K562 (cell line): ENCODE results near the gene FAM53A.

Experiments used
- EZH2 ChIP-seq: IDR thresholded peaks from 2 replicates; pipeline ENCODE4 v1.6.1; 2012; ENCODE audit warnings: low read depth, mild to moderate bottlenecking, inconsistent platforms, low read length, borderline replicate concordance
- NCOR1 ChIP-seq: fragments of 450-650 bp; IDR thresholded peaks from 2 replicates; pipeline ENCODE4 v1.6.1; 2016; ENCODE audit warnings: mild to moderate bottlenecking, moderate library complexity
- ZNF140 ChIP-seq: fragments of 250-450 bp; sonication (Bioruptor Pico); IDR thresholded peaks from 2 replicates; pipeline ENCODE4 v1.8.0; 2021; ENCODE audit warnings: moderate library complexity, mild to moderate bottlenecking, inconsistent platforms
- ZNF766 ChIP-seq: fragments of 200-800 bp; sonication (Bioruptor generic); conservative IDR thresholded peaks from 2 replicates; pipeline ENCODE4 v1.6.1; 2016; ENCODE audit warnings: missing genetic modification characterization, missing compliant biosample characterization
- TF ChIP-seq, protein P1 (sequence below): fragments of 250-450 bp; sonication (Bioruptor Pico); IDR thresholded peaks from 2 replicates; pipeline ENCODE4 v1.8.0; 2022; ENCODE audit warnings: moderate library complexity, mild to moderate bottlenecking, inconsistent platforms
- TF ChIP-seq, protein P2 (sequence below): sonication (generic); formaldehyde crosslinking; IDR thresholded peaks from 2 replicates; pipeline ENCODE4 v1.5.0; 2020; ENCODE audit warnings: missing genetic modification reagents
- TF ChIP-seq, protein P3 (sequence below), 2 experiments: fragments of 450-650 bp; formaldehyde crosslinking in 1 of 2; IDR thresholded peaks; 2 replicates each; pipeline versions ENCODE4 v1.4.0 to v1.6.1; 2014 to 2020; ENCODE audit warnings: mild to moderate bottlenecking in 2 of 2, borderline replicate concordance in 1 of 2, low read depth in 1 of 2
- TF ChIP-seq, protein P4 (sequence below), 3 experiments: IDR thresholded peaks in 2 of 3; conservative IDR thresholded peaks in 1 of 3; 2 replicates each; pipeline ENCODE4 v1.5.1; 2011 to 2012; ENCODE audit warnings: low read length in 3 of 3, mild to moderate bottlenecking in 3 of 3, control low read depth in 2 of 3, improper control_type of control experiment in 1 of 3, inconsistent platforms in 1 of 3, low read depth in 1 of 3, mixed read lengths in 1 of 3, moderate library complexity in 1 of 3; ENCODE audit not compliant: insufficient read depth in 2 of 3

DNA sequence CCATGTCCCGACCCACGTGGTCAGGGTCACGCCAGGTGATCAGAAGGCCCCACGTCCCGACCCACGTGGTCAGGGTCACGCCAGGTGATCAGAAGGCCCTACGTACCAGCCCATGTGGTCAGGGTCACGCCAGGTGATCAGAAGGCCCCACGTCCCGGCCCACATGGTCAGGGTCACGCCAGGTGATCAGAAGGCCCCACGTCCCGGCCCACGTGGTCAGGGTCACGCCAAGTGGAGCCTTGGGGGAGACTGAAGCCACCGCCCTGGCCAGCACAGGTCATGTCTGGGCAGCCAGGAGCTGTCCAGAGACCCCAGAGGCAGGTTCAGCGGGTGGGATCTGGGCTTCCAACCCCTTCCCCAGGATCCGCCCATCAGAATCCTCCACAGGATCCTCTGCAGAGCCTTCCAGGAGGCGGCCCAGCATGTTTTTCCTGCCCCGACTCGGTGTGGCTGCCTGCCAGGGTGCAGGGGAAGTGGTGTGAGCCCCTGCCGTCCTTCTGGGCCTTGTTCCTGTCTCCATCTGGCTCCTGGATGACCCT, 58.4 kb downstream of the FAM53A start:
- TF ChIP-seq, protein P1, sequence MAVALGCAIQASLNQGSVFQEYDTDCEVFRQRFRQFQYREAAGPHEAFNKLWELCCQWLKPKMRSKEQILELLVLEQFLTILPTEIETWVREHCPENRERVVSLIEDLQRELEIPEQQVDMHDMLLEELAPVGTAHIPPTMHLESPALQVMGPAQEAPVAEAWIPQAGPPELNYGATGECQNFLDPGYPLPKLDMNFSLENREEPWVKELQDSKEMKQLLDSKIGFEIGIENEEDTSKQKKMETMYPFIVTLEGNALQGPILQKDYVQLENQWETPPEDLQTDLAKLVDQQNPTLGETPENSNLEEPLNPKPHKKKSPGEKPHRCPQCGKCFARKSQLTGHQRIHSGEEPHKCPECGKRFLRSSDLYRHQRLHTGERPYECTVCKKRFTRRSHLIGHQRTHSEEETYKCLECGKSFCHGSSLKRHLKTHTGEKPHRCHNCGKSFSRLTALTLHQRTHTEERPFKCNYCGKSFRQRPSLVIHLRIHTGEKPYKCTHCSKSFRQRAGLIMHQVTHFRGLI (CRISPR knock-in tag), result no peak
- TF ChIP-seq, protein P2, sequence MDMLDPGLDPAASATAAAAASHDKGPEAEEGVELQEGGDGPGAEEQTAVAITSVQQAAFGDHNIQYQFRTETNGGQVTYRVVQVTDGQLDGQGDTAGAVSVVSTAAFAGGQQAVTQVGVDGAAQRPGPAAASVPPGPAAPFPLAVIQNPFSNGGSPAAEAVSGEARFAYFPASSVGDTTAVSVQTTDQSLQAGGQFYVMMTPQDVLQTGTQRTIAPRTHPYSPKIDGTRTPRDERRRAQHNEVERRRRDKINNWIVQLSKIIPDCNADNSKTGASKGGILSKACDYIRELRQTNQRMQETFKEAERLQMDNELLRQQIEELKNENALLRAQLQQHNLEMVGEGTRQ, result no peak
- TF ChIP-seq NCOR1 (no peak), ZNF766 (CRISPR knock-in tag) (no peak), ZNF140 (CRISPR knock-in tag) (no peak), EZH2 (no peak)
- TF ChIP-seq, protein P3, sequence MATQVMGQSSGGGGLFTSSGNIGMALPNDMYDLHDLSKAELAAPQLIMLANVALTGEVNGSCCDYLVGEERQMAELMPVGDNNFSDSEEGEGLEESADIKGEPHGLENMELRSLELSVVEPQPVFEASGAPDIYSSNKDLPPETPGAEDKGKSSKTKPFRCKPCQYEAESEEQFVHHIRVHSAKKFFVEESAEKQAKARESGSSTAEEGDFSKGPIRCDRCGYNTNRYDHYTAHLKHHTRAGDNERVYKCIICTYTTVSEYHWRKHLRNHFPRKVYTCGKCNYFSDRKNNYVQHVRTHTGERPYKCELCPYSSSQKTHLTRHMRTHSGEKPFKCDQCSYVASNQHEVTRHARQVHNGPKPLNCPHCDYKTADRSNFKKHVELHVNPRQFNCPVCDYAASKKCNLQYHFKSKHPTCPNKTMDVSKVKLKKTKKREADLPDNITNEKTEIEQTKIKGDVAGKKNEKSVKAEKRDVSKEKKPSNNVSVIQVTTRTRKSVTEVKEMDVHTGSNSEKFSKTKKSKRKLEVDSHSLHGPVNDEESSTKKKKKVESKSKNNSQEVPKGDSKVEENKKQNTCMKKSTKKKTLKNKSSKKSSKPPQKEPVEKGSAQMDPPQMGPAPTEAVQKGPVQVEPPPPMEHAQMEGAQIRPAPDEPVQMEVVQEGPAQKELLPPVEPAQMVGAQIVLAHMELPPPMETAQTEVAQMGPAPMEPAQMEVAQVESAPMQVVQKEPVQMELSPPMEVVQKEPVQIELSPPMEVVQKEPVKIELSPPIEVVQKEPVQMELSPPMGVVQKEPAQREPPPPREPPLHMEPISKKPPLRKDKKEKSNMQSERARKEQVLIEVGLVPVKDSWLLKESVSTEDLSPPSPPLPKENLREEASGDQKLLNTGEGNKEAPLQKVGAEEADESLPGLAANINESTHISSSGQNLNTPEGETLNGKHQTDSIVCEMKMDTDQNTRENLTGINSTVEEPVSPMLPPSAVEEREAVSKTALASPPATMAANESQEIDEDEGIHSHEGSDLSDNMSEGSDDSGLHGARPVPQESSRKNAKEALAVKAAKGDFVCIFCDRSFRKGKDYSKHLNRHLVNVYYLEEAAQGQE (IDR thresholded peaks at IDR 0.05; ENCODE audit: borderline replicate concordance), result no peak
- TF ChIP-seq, protein P3 (CRISPR knock-in tag; IDR thresholded peaks at IDR 0.05; ENCODE audit: low read depth), result no peak
- TF ChIP-seq, protein P4, sequence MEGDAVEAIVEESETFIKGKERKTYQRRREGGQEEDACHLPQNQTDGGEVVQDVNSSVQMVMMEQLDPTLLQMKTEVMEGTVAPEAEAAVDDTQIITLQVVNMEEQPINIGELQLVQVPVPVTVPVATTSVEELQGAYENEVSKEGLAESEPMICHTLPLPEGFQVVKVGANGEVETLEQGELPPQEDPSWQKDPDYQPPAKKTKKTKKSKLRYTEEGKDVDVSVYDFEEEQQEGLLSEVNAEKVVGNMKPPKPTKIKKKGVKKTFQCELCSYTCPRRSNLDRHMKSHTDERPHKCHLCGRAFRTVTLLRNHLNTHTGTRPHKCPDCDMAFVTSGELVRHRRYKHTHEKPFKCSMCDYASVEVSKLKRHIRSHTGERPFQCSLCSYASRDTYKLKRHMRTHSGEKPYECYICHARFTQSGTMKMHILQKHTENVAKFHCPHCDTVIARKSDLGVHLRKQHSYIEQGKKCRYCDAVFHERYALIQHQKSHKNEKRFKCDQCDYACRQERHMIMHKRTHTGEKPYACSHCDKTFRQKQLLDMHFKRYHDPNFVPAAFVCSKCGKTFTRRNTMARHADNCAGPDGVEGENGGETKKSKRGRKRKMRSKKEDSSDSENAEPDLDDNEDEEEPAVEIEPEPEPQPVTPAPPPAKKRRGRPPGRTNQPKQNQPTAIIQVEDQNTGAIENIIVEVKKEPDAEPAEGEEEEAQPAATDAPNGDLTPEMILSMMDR (IDR thresholded peaks at IDR 0.05 in 2 of 3, conservative IDR thresholded peaks at IDR 0.05 in 1 of 3; ENCODE audit: insufficient read depth in 2 of 3, low read depth in 1 of 3, low read length in 3 of 3), result no peak
